H1 (cell line): Measurements from ENCODE around the gene ZNF44. TPM values are rescaled to one million over a fixed set of nuclear protein-coding genes. Genes with fewer than 3 reads are reported as not detected.

ENCODE experiments used
- CTCF ChIA-PET: fragments of 300-600 bp; sonication (Branson Sonifier 250); formaldehyde crosslinking; loops from one replicate; lab custom pipeline; 2021; ENCODE audit not compliant: partially characterized antibody; lab: Charles Lee
- POLR2A ChIA-PET: fragments of 300-600 bp; sonication (Branson Sonifier 250); formaldehyde crosslinking; loops from one replicate; lab custom pipeline; 2021; ENCODE audit warnings: inconsistent platforms; ENCODE audit not compliant: partially characterized antibody; lab: Charles Lee
- DNase-seq, 2 experiments: peaks; one replicate each; pipeline versions ENCODE4 v3.0.0 to v3.0.0-alpha.2; 2010 to 2022; ENCODE audit warnings: low spot score in 2 of 2, low read depth in 1 of 2, mixed read lengths in 1 of 2
- FAIRE-seq: peaks from 2 replicates; lab custom pipeline; 2011; peaks lifted over from hg19 to GRCh38; lab: Jason Lieb, UNC
- H2AFZ ChIP-seq: 2 replicates; pipeline ENCODE4 v1.8.1; 2012; ENCODE audit warnings: low read length, inconsistent platforms
- H2AK5ac ChIP-seq: 2 replicates; pipeline ENCODE4 v1.6.1; 2013; ENCODE audit warnings: low read depth, low read length
- H2BK120ac ChIP-seq: replicated peaks from 2 replicates; pipeline ENCODE3; 2013; ENCODE audit warnings: low read depth, low read length, inconsistent platforms
- H2BK12ac ChIP-seq: 2 replicates; pipeline ENCODE4 v1.6.1; 2013; ENCODE audit warnings: low read depth, low read length
- H2BK15ac ChIP-seq: 2 replicates; pipeline ENCODE4 v1.6.1; 2013; ENCODE audit warnings: low read length
- H2BK20ac ChIP-seq: 2 replicates; pipeline ENCODE4 v1.6.1; 2013; ENCODE audit warnings: low read length
- H2BK5ac ChIP-seq: 2 replicates; pipeline ENCODE4 v1.6.1; 2013; ENCODE audit warnings: low read depth, low read length
- H3K14ac ChIP-seq: 2 replicates; pipeline ENCODE4 v1.6.1; 2013; ENCODE audit warnings: inconsistent platforms; ENCODE audit not compliant: insufficient read length
- H3K18ac ChIP-seq: 2 replicates; pipeline ENCODE4 v1.6.1; 2013; ENCODE audit warnings: low read length; ENCODE audit errors: extremely low read depth
- H3K23ac ChIP-seq: 2 replicates; pipeline ENCODE4 v1.6.1; 2013; ENCODE audit warnings: inconsistent platforms; ENCODE audit not compliant: insufficient read length
- H3K23me2 ChIP-seq: 2 replicates; pipeline ENCODE4 v1.6.1; 2013; ENCODE audit warnings: low read depth, low read length
- H3K27ac ChIP-seq: 2 replicates; pipeline ENCODE4 v1.6.1; 2011; ENCODE audit warnings: low read depth, low read length, inconsistent platforms
- H3K27me3 ChIP-seq, 4 experiments: replicated peaks in 1 of 4; 1 replicate in 1 of 4; 2 replicates in 3 of 4; pipeline versions ENCODE4 v1.6.1 to v1.8.1; 2011 to 2013; ENCODE audit warnings: low read length in 3 of 4, mild to moderate bottlenecking in 3 of 4, inconsistent platforms in 2 of 4, mixed read lengths in 2 of 4, moderate library complexity in 1 of 4; ENCODE audit not compliant: control insufficient read depth in 3 of 4, insufficient read depth in 3 of 4; ENCODE audit errors: extremely low read depth in 1 of 4
- H3K36me3 ChIP-seq, 4 experiments: 2 replicates each; pipeline versions ENCODE4 v1.6.1 to v1.8.1; 2011 to 2013; ENCODE audit warnings: mild to moderate bottlenecking in 4 of 4, low read length in 3 of 4, moderate library complexity in 2 of 4, control low read depth in 1 of 4, inconsistent platforms in 1 of 4; ENCODE audit not compliant: insufficient read depth in 4 of 4, control insufficient read depth in 2 of 4
- H3K4ac ChIP-seq: replicated peaks from 2 replicates; pipeline ENCODE3; 2013; ENCODE audit warnings: low read length, low read depth, mixed read lengths, inconsistent platforms; ENCODE audit not compliant: insufficient read length
- H3K4me1 ChIP-seq, 4 experiments: replicated peaks in 1 of 4; 1 replicate in 1 of 4; 2 replicates in 3 of 4; pipeline versions ENCODE4 v1.6.1 to v1.8.1; 2011 to 2013; ENCODE audit warnings: low read length in 3 of 4, inconsistent platforms in 2 of 4, mixed read lengths in 1 of 4; ENCODE audit not compliant: insufficient read depth in 4 of 4, control insufficient read depth in 3 of 4
- H3K4me2 ChIP-seq, 2 experiments: 2 replicates each; pipeline versions ENCODE4 v1.6.1 to v1.8.1; 2011 to 2013; ENCODE audit warnings: low read depth in 2 of 2, low read length in 2 of 2, control low read depth in 1 of 2, inconsistent platforms in 1 of 2, mild to moderate bottlenecking in 1 of 2; ENCODE audit not compliant: insufficient read depth in 1 of 2
- H3K4me3 ChIP-seq, 4 experiments: fragments of 200-600, 300-600 bp in 1 of 4; sonication (generic), shearing (Covaris generic), sonication (Bioruptor Twin) in 1 of 4; 2 replicates each; pipeline versions ENCODE4 v1.5.1 to v1.8.1; 2011 to 2016; ENCODE audit warnings: low read length in 4 of 4, low read depth in 3 of 4, control low read depth in 2 of 4, inconsistent platforms in 2 of 4, mild to moderate bottlenecking in 2 of 4, mixed read lengths in 1 of 4, moderate library complexity in 1 of 4; ENCODE audit not compliant: insufficient read depth in 2 of 4; ENCODE audit errors: extremely low read depth in 1 of 4
- H3K56ac ChIP-seq: replicated peaks from 2 replicates; pipeline ENCODE3; 2013; ENCODE audit warnings: low read depth, mild to moderate bottlenecking, mixed read lengths, low read length, inconsistent platforms; ENCODE audit not compliant: insufficient read length
- H3K79me1 ChIP-seq: 2 replicates; pipeline ENCODE4 v1.6.1; 2013; ENCODE audit warnings: low read depth, low read length, control low read depth
- H3K79me2 ChIP-seq, 2 experiments: 2 replicates each; pipeline versions ENCODE4 v1.6.1 to v1.8.1; 2012 to 2013; ENCODE audit warnings: low read length in 2 of 2, mild to moderate bottlenecking in 2 of 2, inconsistent platforms in 1 of 2; ENCODE audit not compliant: insufficient read depth in 2 of 2, control insufficient read depth in 1 of 2
- H3K9ac ChIP-seq, 4 experiments: replicated peaks in 1 of 4; 1 replicate in 1 of 4; 2 replicates in 3 of 4; pipeline versions ENCODE4 v1.6.1 to v1.8.1; 2011 to 2013; ENCODE audit warnings: low read depth in 3 of 4, low read length in 3 of 4, control low read depth in 2 of 4, mild to moderate bottlenecking in 2 of 4, moderate library complexity in 2 of 4, inconsistent platforms in 1 of 4; ENCODE audit errors: extremely low read depth in 1 of 4
- H3K9me3 ChIP-seq, 2 experiments: 2 replicates each; pipeline versions ENCODE4 v1.6.1 to v1.8.1; 2012 to 2013; ENCODE audit warnings: mild to moderate bottlenecking in 2 of 2, moderate library complexity in 2 of 2, control low read depth in 1 of 2, inconsistent platforms in 1 of 2, low read depth in 1 of 2, low read length in 1 of 2, mixed read lengths in 1 of 2; ENCODE audit not compliant: insufficient read depth in 2 of 2
- H4K20me1 ChIP-seq, 2 experiments: replicated peaks in 1 of 2; 2 replicates each; pipeline versions ENCODE3 to v1.8.1; 2011 to 2013; ENCODE audit warnings: inconsistent platforms in 2 of 2, low read length in 2 of 2, mild to moderate bottlenecking in 1 of 2; ENCODE audit not compliant: insufficient read depth in 2 of 2, control insufficient read depth in 1 of 2
- H4K5ac ChIP-seq: 2 replicates; pipeline ENCODE4 v1.6.1; 2013; ENCODE audit warnings: low read length, low read depth, mixed read lengths, inconsistent platforms; ENCODE audit not compliant: insufficient read length
- H4K8ac ChIP-seq: 2 replicates; pipeline ENCODE4 v1.8.0; 2013; ENCODE audit warnings: mild to moderate bottlenecking, moderate library complexity, low read length, inconsistent platforms; ENCODE audit not compliant: insufficient read depth; ENCODE audit errors: extremely low read depth
- H4K91ac ChIP-seq: replicated peaks from 2 replicates; pipeline ENCODE3; 2013; ENCODE audit warnings: low read length, mixed read lengths, inconsistent platforms; ENCODE audit not compliant: insufficient read length
- EP300 ChIP-seq, 2 experiments: IDR thresholded peaks; 1 replicate in 1 of 2; 2 replicates in 1 of 2; pipeline ENCODE4 v1.6.1; 2011 to 2012; ENCODE audit warnings: low read depth in 2 of 2, low read length in 2 of 2, mild to moderate bottlenecking in 2 of 2, borderline replicate concordance in 1 of 2, inconsistent platforms in 1 of 2, moderate library complexity in 1 of 2
- EZH2 ChIP-seq: fragments of 200-600 bp; sonication (generic); IDR thresholded peaks from 2 replicates; pipeline ENCODE4 v1.7.1; 2012; ENCODE audit warnings: low read depth, mild to moderate bottlenecking, moderate library complexity, low read length, inconsistent platforms; ENCODE audit not compliant: severe bottlenecking
- KDM5A ChIP-seq: fragments of 200-600 bp; IDR thresholded peaks from 2 replicates; pipeline ENCODE4 v1.7.1; 2012; ENCODE audit warnings: mild to moderate bottlenecking, low read length, inconsistent platforms, mixed read lengths
- MAFK ChIP-seq: IDR thresholded peaks from 2 replicates; pipeline ENCODE4 v1.6.1; 2012; ENCODE audit warnings: low read depth, mild to moderate bottlenecking, improper control_type of control experiment, low read length
- POLR2AphosphoS5 ChIP-seq: IDR thresholded peaks from 2 replicates; pipeline ENCODE4 v1.6.1; 2011; ENCODE audit warnings: low read depth, low read length
- SRF ChIP-seq: IDR thresholded peaks from 2 replicates; pipeline ENCODE4 v1.6.1; 2011; ENCODE audit warnings: mild to moderate bottlenecking, low read depth, low read length, moderate library complexity
- TAF7 ChIP-seq: optimal IDR thresholded peaks from 2 replicates; pipeline ENCODE3; 2011; ENCODE audit warnings: low read depth, mild to moderate bottlenecking, inconsistent platforms, low read length, moderate library complexity, borderline replicate concordance
- WGBS, 2 experiments: shearing (Covaris generic) in 1 of 2; methylation state at CpG; one replicate each; pipeline versions ENCODE4 v1.1.6 to v1.1.7; 2013 to 2015; ENCODE audit warnings: low lambda C conversion rate in 2 of 2, mixed read lengths in 2 of 2, inconsistent platforms in 1 of 2, low coverage in 1 of 2, missing lambda C conversion rate in 1 of 2; ENCODE audit not compliant: insufficient replicate concordance in 2 of 2, insufficient coverage in 1 of 2, insufficient read length in 1 of 2; ENCODE audit errors: extremely low coverage in 1 of 2, missing lambda C conversion rate in 1 of 2; 5-methylcytosine and 5-hydroxymethylcytosine counted together
- polyA plus RNA-seq, 7 experiments: library from polyadenylated mRNA; depleted of rRNA in 3 of 7; stranded (reverse) in 5 of 7; unstranded in 2 of 7; fragments of >200 nt in 5 of 7; fragments of 200-250 nt in 2 of 7; gene quantifications; 1 replicate in 5 of 7; 2 replicates in 1 of 7; 4 replicates in 1 of 7; pipeline versions ENCODE4 v1.2.1 to v1.2.3, GENCODE V29; 2011 to 2013; ENCODE audit warnings: missing spikeins in 2 of 7, mixed read lengths in 2 of 7
- total RNA-seq: library from RNA; stranded (reverse); fragmentation: NEBNext Ultra II Directional; extraction: Animal tissue kit (Norgen Biotek cat#: 25700); gene quantifications from 2 replicates; pipeline ENCODE4 v1.2.1, GENCODE V29; 2021
- TF ChIP-seq, protein P1 (sequence below), 3 experiments: IDR thresholded peaks; 1 replicate in 2 of 3; 2 replicates in 1 of 3; pipeline versions ENCODE4 v1.5.1 to v1.6.1; 2011; ENCODE audit warnings: low read length in 3 of 3, mild to moderate bottlenecking in 3 of 3, inconsistent platforms in 2 of 3, low read depth in 1 of 3, moderate library complexity in 1 of 3; ENCODE audit not compliant: insufficient read depth in 1 of 3; ENCODE audit errors: control extremely low read depth in 1 of 3

Gene ZNF44
- total and polyA plus RNA-seq, 2 of the 8 experiments (the other 6 are each of a cell fraction or from before 2014, with no cell fraction given), result 1.3 to 2.8 TPM

DNA sequence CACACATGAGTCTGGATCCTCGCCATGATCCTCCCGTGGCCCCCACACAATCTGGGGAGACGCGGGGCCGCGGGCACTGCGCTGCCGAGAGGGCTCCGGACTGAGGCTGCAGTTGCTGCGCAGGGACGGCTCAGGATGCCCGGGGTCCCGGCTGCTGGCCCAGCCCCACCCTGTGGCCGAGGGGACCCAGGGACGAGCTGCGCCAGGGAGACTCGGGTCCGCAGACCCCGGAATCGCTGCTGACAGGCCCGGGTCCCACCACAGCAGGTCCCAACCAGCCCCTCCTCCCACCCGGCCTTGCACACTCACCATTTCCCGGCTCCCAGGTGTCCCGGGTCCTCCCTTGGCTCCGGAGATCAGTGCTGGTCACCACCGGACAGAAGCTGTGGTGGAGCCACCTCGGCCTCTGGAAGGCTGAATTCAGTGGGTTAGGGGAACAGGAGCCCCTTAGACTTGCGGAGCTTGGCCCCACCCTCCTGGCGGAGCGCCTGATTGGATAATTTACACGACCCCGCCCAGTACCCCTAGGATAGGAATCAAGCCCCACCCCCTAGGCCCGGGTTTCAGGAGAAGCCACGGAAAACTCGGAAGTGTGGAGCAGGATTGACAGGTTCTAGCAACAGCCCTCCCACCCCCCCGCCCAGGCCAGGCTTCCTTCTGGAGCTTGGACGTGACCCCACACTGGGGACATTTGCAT lies 57.4 kb downstream of the ZNF44 start:
- WGBS, 2 experiments, result 87% methylated on average over 27 of the region's 37 CpGs; no CpG with 5 or more reads in 1 of the 2 experiments
- CTCF ChIA-PET, result no interaction called here

More for the DNA sequence above, 57.4 kb downstream of the ZNF44 start:
- Histone ChIP-seq H3K4me2 (no peak overlapping the region), H3K4ac (no peak overlapping the region), H2BK5ac (no peak overlapping the region), H3K23me2 (no peaks in the 10 kb centered on the region), H3K79me2 (no peaks in the 10 kb centered on the region), H2AK5ac (no peak overlapping the region), H3K18ac (no peak overlapping the region), H3K4me1 (no peaks in the 10 kb centered on the region), H3K27me3 (no peaks in the 10 kb centered on the region; a peak in 1 of 7 replicates), H4K8ac (no peak overlapping the region), H2BK120ac (no peak overlapping the region), H3K9ac (no peak overlapping the region), H4K5ac (no peak overlapping the region), H2BK20ac (no peak overlapping the region), H3K36me3 (peaks cover 0 to 3% (median 0%) of the 10 kb centered on the region in 4 experiments; a peak in 1 of 8 replicates), H3K23ac (no peak overlapping the region), H3K56ac (no peak overlapping the region), H4K20me1 (no peaks in the 10 kb centered on the region), H3K27ac (no peak overlapping the region), H3K79me1 (no peaks in the 10 kb centered on the region), H2AFZ (no peak overlapping the region), H2BK12ac (no peak overlapping the region), H2BK15ac (no peak overlapping the region), H3K14ac (no peak overlapping the region), H4K91ac (no peak overlapping the region), H3K9me3 (peaks cover 26 to 48% of the 10 kb centered on the region in 2 experiments; a peak in 3 of 4 replicates), H3K4me3 (no peak overlapping the region)
- TF ChIP-seq, protein P1, sequence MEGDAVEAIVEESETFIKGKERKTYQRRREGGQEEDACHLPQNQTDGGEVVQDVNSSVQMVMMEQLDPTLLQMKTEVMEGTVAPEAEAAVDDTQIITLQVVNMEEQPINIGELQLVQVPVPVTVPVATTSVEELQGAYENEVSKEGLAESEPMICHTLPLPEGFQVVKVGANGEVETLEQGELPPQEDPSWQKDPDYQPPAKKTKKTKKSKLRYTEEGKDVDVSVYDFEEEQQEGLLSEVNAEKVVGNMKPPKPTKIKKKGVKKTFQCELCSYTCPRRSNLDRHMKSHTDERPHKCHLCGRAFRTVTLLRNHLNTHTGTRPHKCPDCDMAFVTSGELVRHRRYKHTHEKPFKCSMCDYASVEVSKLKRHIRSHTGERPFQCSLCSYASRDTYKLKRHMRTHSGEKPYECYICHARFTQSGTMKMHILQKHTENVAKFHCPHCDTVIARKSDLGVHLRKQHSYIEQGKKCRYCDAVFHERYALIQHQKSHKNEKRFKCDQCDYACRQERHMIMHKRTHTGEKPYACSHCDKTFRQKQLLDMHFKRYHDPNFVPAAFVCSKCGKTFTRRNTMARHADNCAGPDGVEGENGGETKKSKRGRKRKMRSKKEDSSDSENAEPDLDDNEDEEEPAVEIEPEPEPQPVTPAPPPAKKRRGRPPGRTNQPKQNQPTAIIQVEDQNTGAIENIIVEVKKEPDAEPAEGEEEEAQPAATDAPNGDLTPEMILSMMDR (IDR thresholded peaks at IDR 0.05; ENCODE audit: control extremely low read depth in 1 of 3, insufficient read depth in 1 of 3, low read depth in 1 of 3, low read length in 3 of 3), result no peak
- TF ChIP-seq KDM5A (no peak), SRF (no peak), EZH2 (no peak), TAF7 (no peak), POLR2AphosphoS5 (no peak), EP300 (IDR thresholded peaks at IDR 0.05; ENCODE audit: borderline replicate concordance in 1 of 2, low read depth in 2 of 2, low read length in 2 of 2) (no peak), MAFK (no peak)
- no peak for DNase-seq
- no peak for FAIRE-seq
- POLR2A ChIA-PET, result no interaction called here
